H1 (cell line): ENCODE results near the gene IL21. TPM values are rescaled to one million over a fixed set of nuclear protein-coding genes. Genes with fewer than 3 reads are reported as not detected.

Experiments
- CTCF ChIA-PET: fragments of 300-600 bp; sonication (Branson Sonifier 250); formaldehyde crosslinking; loops from one replicate; lab custom pipeline; 2021; ENCODE audit not compliant: partially characterized antibody; lab: Charles Lee
- POLR2A ChIA-PET: fragments of 300-600 bp; sonication (Branson Sonifier 250); formaldehyde crosslinking; loops from one replicate; lab custom pipeline; 2021; ENCODE audit warnings: inconsistent platforms; ENCODE audit not compliant: partially characterized antibody; lab: Charles Lee
- DNase-seq, 2 experiments: peaks; one replicate each; pipeline versions ENCODE4 v3.0.0 to v3.0.0-alpha.2; 2010 to 2022; ENCODE audit warnings: low spot score in 2 of 2, low read depth in 1 of 2, mixed read lengths in 1 of 2
- FAIRE-seq: peaks from 2 replicates; lab custom pipeline; 2011; peaks lifted over from hg19 to GRCh38; lab: Jason Lieb, UNC
- H2AFZ ChIP-seq: 2 replicates; pipeline ENCODE4 v1.8.1; 2012; ENCODE audit warnings: low read length, inconsistent platforms
- H2AK5ac ChIP-seq: 2 replicates; pipeline ENCODE4 v1.6.1; 2013; ENCODE audit warnings: low read depth, low read length
- H2BK120ac ChIP-seq: replicated peaks from 2 replicates; pipeline ENCODE3; 2013; ENCODE audit warnings: low read depth, low read length, inconsistent platforms
- H2BK12ac ChIP-seq: 2 replicates; pipeline ENCODE4 v1.6.1; 2013; ENCODE audit warnings: low read depth, low read length
- H2BK15ac ChIP-seq: 2 replicates; pipeline ENCODE4 v1.6.1; 2013; ENCODE audit warnings: low read length
- H2BK20ac ChIP-seq: 2 replicates; pipeline ENCODE4 v1.6.1; 2013; ENCODE audit warnings: low read length
- H2BK5ac ChIP-seq: 2 replicates; pipeline ENCODE4 v1.6.1; 2013; ENCODE audit warnings: low read depth, low read length
- H3K14ac ChIP-seq: 2 replicates; pipeline ENCODE4 v1.6.1; 2013; ENCODE audit warnings: inconsistent platforms; ENCODE audit not compliant: insufficient read length
- H3K18ac ChIP-seq: 2 replicates; pipeline ENCODE4 v1.6.1; 2013; ENCODE audit warnings: low read length; ENCODE audit errors: extremely low read depth
- H3K23ac ChIP-seq: 2 replicates; pipeline ENCODE4 v1.6.1; 2013; ENCODE audit warnings: inconsistent platforms; ENCODE audit not compliant: insufficient read length
- H3K23me2 ChIP-seq: 2 replicates; pipeline ENCODE4 v1.6.1; 2013; ENCODE audit warnings: low read depth, low read length
- H3K27ac ChIP-seq: 2 replicates; pipeline ENCODE4 v1.6.1; 2011; ENCODE audit warnings: low read depth, low read length, inconsistent platforms
- H3K27me3 ChIP-seq, 4 experiments: replicated peaks in 1 of 4; 1 replicate in 1 of 4; 2 replicates in 3 of 4; pipeline versions ENCODE4 v1.6.1 to v1.8.1; 2011 to 2013; ENCODE audit warnings: low read length in 3 of 4, mild to moderate bottlenecking in 3 of 4, inconsistent platforms in 2 of 4, mixed read lengths in 2 of 4, moderate library complexity in 1 of 4; ENCODE audit not compliant: control insufficient read depth in 3 of 4, insufficient read depth in 3 of 4; ENCODE audit errors: extremely low read depth in 1 of 4
- H3K36me3 ChIP-seq, 4 experiments: 2 replicates each; pipeline versions ENCODE4 v1.6.1 to v1.8.1; 2011 to 2013; ENCODE audit warnings: mild to moderate bottlenecking in 4 of 4, low read length in 3 of 4, moderate library complexity in 2 of 4, control low read depth in 1 of 4, inconsistent platforms in 1 of 4; ENCODE audit not compliant: insufficient read depth in 4 of 4, control insufficient read depth in 2 of 4
- H3K4ac ChIP-seq: replicated peaks from 2 replicates; pipeline ENCODE3; 2013; ENCODE audit warnings: low read length, low read depth, mixed read lengths, inconsistent platforms; ENCODE audit not compliant: insufficient read length
- H3K4me1 ChIP-seq, 4 experiments: replicated peaks in 1 of 4; 1 replicate in 1 of 4; 2 replicates in 3 of 4; pipeline versions ENCODE4 v1.6.1 to v1.8.1; 2011 to 2013; ENCODE audit warnings: low read length in 3 of 4, inconsistent platforms in 2 of 4, mixed read lengths in 1 of 4; ENCODE audit not compliant: insufficient read depth in 4 of 4, control insufficient read depth in 3 of 4
- H3K4me2 ChIP-seq, 2 experiments: 2 replicates each; pipeline versions ENCODE4 v1.6.1 to v1.8.1; 2011 to 2013; ENCODE audit warnings: low read depth in 2 of 2, low read length in 2 of 2, control low read depth in 1 of 2, inconsistent platforms in 1 of 2, mild to moderate bottlenecking in 1 of 2; ENCODE audit not compliant: insufficient read depth in 1 of 2
- H3K4me3 ChIP-seq, 4 experiments: fragments of 200-600, 300-600 bp in 1 of 4; sonication (generic), shearing (Covaris generic), sonication (Bioruptor Twin) in 1 of 4; 2 replicates each; pipeline versions ENCODE4 v1.5.1 to v1.8.1; 2011 to 2016; ENCODE audit warnings: low read length in 4 of 4, low read depth in 3 of 4, control low read depth in 2 of 4, inconsistent platforms in 2 of 4, mild to moderate bottlenecking in 2 of 4, mixed read lengths in 1 of 4, moderate library complexity in 1 of 4; ENCODE audit not compliant: insufficient read depth in 2 of 4; ENCODE audit errors: extremely low read depth in 1 of 4
- H3K56ac ChIP-seq: replicated peaks from 2 replicates; pipeline ENCODE3; 2013; ENCODE audit warnings: low read depth, mild to moderate bottlenecking, mixed read lengths, low read length, inconsistent platforms; ENCODE audit not compliant: insufficient read length
- H3K79me1 ChIP-seq: 2 replicates; pipeline ENCODE4 v1.6.1; 2013; ENCODE audit warnings: low read depth, low read length, control low read depth
- H3K79me2 ChIP-seq, 2 experiments: 2 replicates each; pipeline versions ENCODE4 v1.6.1 to v1.8.1; 2012 to 2013; ENCODE audit warnings: low read length in 2 of 2, mild to moderate bottlenecking in 2 of 2, inconsistent platforms in 1 of 2; ENCODE audit not compliant: insufficient read depth in 2 of 2, control insufficient read depth in 1 of 2
- H3K9ac ChIP-seq, 4 experiments: replicated peaks in 1 of 4; 1 replicate in 1 of 4; 2 replicates in 3 of 4; pipeline versions ENCODE4 v1.6.1 to v1.8.1; 2011 to 2013; ENCODE audit warnings: low read depth in 3 of 4, low read length in 3 of 4, control low read depth in 2 of 4, mild to moderate bottlenecking in 2 of 4, moderate library complexity in 2 of 4, inconsistent platforms in 1 of 4; ENCODE audit errors: extremely low read depth in 1 of 4
- H3K9me3 ChIP-seq, 2 experiments: 2 replicates each; pipeline versions ENCODE4 v1.6.1 to v1.8.1; 2012 to 2013; ENCODE audit warnings: mild to moderate bottlenecking in 2 of 2, moderate library complexity in 2 of 2, control low read depth in 1 of 2, inconsistent platforms in 1 of 2, low read depth in 1 of 2, low read length in 1 of 2, mixed read lengths in 1 of 2; ENCODE audit not compliant: insufficient read depth in 2 of 2
- H4K20me1 ChIP-seq, 2 experiments: replicated peaks in 1 of 2; 2 replicates each; pipeline versions ENCODE3 to v1.8.1; 2011 to 2013; ENCODE audit warnings: inconsistent platforms in 2 of 2, low read length in 2 of 2, mild to moderate bottlenecking in 1 of 2; ENCODE audit not compliant: insufficient read depth in 2 of 2, control insufficient read depth in 1 of 2
- H4K5ac ChIP-seq: 2 replicates; pipeline ENCODE4 v1.6.1; 2013; ENCODE audit warnings: low read length, low read depth, mixed read lengths, inconsistent platforms; ENCODE audit not compliant: insufficient read length
- H4K8ac ChIP-seq: 2 replicates; pipeline ENCODE4 v1.8.0; 2013; ENCODE audit warnings: mild to moderate bottlenecking, moderate library complexity, low read length, inconsistent platforms; ENCODE audit not compliant: insufficient read depth; ENCODE audit errors: extremely low read depth
- H4K91ac ChIP-seq: replicated peaks from 2 replicates; pipeline ENCODE3; 2013; ENCODE audit warnings: low read length, mixed read lengths, inconsistent platforms; ENCODE audit not compliant: insufficient read length
- CTBP2 ChIP-seq: IDR thresholded peaks from 2 replicates; pipeline ENCODE4 v1.7.0; 2011; ENCODE audit warnings: borderline replicate concordance, mild to moderate bottlenecking, moderate library complexity, mixed read lengths, low read length; ENCODE audit not compliant: insufficient read depth, insufficient read length
- HDAC6 ChIP-seq: IDR thresholded peaks from one replicate; pipeline ENCODE4 v1.7.1; 2012; ENCODE audit warnings: low read depth, mild to moderate bottlenecking, inconsistent platforms, low read length, moderate library complexity
- KDM5A ChIP-seq: fragments of 200-600 bp; IDR thresholded peaks from 2 replicates; pipeline ENCODE4 v1.7.1; 2012; ENCODE audit warnings: mild to moderate bottlenecking, low read length, inconsistent platforms, mixed read lengths
- MAFK ChIP-seq: IDR thresholded peaks from 2 replicates; pipeline ENCODE4 v1.6.1; 2012; ENCODE audit warnings: low read depth, mild to moderate bottlenecking, improper control_type of control experiment, low read length
- POLR2AphosphoS5 ChIP-seq: IDR thresholded peaks from 2 replicates; pipeline ENCODE4 v1.6.1; 2011; ENCODE audit warnings: low read depth, low read length
- SIRT6 ChIP-seq: IDR thresholded peaks from one replicate; pipeline ENCODE4 v1.7.1; 2012; ENCODE audit warnings: low read length, inconsistent platforms
- SIX5 ChIP-seq: IDR thresholded peaks from 2 replicates; pipeline ENCODE4 v1.6.1; 2011; ENCODE audit warnings: mild to moderate bottlenecking, low read depth, low read length
- TAF1 ChIP-seq: IDR thresholded peaks from 2 replicates; pipeline ENCODE4 v1.6.1; 2011; ENCODE audit warnings: mild to moderate bottlenecking, low read depth, low read length
- WGBS, 2 experiments: shearing (Covaris generic) in 1 of 2; methylation state at CpG; one replicate each; pipeline versions ENCODE4 v1.1.6 to v1.1.7; 2013 to 2015; ENCODE audit warnings: low lambda C conversion rate in 2 of 2, mixed read lengths in 2 of 2, inconsistent platforms in 1 of 2, low coverage in 1 of 2, missing lambda C conversion rate in 1 of 2; ENCODE audit not compliant: insufficient replicate concordance in 2 of 2, insufficient coverage in 1 of 2, insufficient read length in 1 of 2; ENCODE audit errors: extremely low coverage in 1 of 2, missing lambda C conversion rate in 1 of 2; 5-methylcytosine and 5-hydroxymethylcytosine counted together
- polyA plus RNA-seq, 7 experiments: library from polyadenylated mRNA; depleted of rRNA in 3 of 7; stranded (reverse) in 5 of 7; unstranded in 2 of 7; fragments of >200 nt in 5 of 7; fragments of 200-250 nt in 2 of 7; gene quantifications; 1 replicate in 5 of 7; 2 replicates in 1 of 7; 4 replicates in 1 of 7; pipeline versions ENCODE4 v1.2.1 to v1.2.3, GENCODE V29; 2011 to 2013; ENCODE audit warnings: missing spikeins in 2 of 7, mixed read lengths in 2 of 7
- total RNA-seq: library from RNA; stranded (reverse); fragmentation: NEBNext Ultra II Directional; extraction: Animal tissue kit (Norgen Biotek cat#: 25700); gene quantifications from 2 replicates; pipeline ENCODE4 v1.2.1, GENCODE V29; 2021
- TF ChIP-seq, protein P1 (sequence below): IDR thresholded peaks from 2 replicates; pipeline ENCODE4 v1.6.1; 2012; ENCODE audit warnings: low read length, inconsistent platforms

The IL21 gene
- total and polyA plus RNA-seq, 2 of the 8 experiments (the other 6 are each of a cell fraction or from before 2014, with no cell fraction given) = not detected

DNA sequence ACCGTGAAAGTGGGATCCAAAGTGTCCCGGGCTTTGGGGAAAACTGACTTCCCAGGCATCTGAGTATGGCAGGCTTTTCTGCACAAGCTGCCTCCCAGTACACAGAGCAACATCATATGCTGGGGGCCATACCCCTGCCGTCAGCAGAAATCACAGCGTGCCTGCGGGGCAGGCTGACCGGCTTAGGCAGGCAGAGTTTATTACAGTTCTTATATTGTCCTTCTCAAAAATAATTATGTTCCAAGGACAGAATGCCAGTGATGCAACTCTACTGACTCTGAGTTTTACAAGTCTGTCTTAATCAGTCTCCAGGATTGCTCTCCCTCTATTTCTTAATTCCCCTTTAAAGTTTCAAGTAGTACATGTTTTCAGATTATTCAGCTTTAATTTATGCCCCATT, 37.0 kb downstream of the IL21 start:
- Histone ChIP-seq H3K4me3 (no peak overlapping the region), H3K18ac (no peak overlapping the region), H3K9me3 (no peaks in the 10 kb centered on the region), H2BK15ac (no peak overlapping the region), H2AK5ac (no peak overlapping the region), H3K23ac (no peak overlapping the region), H3K36me3 (no peaks in the 10 kb centered on the region), H4K20me1 (no peaks in the 10 kb centered on the region), H2BK120ac (no peak overlapping the region), H3K79me2 (no peaks in the 10 kb centered on the region), H4K8ac (no peak overlapping the region; the same call in 1 of the 2 replicates), H2AFZ (no peak overlapping the region), H3K56ac (no peak overlapping the region), H3K27me3 (no peaks in the 10 kb centered on the region), H2BK5ac (no peak overlapping the region), H4K91ac (no peak overlapping the region), H3K4me1 (no peaks in the 10 kb centered on the region), H3K4ac (no peak overlapping the region), H3K9ac (no peak overlapping the region), H3K27ac (no peak overlapping the region), H4K5ac (no peak overlapping the region), H2BK20ac (no peak overlapping the region), H3K4me2 (no peak overlapping the region), H3K23me2 (no peaks in the 10 kb centered on the region; the same call in 1 of the 2 replicates), H2BK12ac (no peak overlapping the region), H3K79me1 (no peaks in the 10 kb centered on the region), H3K14ac (no peak overlapping the region)
- POLR2A ChIA-PET = no interaction called here
- no peak for DNase-seq
- no peak for FAIRE-seq
- CTCF ChIA-PET = interaction anchor here (0.5 to 1.0 kb wide), 4 partner anchors 10 to 32 kb away, joined by 3 read pairs; no protein-coding TSS in a partner anchor
- TF ChIP-seq TAF1 (no peak), MAFK (no peak), HDAC6 (no peak), KDM5A (no peak), POLR2AphosphoS5 (no peak), SIRT6 (no peak), SIX5 (no peak), CTBP2 (no peak)
- TF ChIP-seq, protein P1, sequence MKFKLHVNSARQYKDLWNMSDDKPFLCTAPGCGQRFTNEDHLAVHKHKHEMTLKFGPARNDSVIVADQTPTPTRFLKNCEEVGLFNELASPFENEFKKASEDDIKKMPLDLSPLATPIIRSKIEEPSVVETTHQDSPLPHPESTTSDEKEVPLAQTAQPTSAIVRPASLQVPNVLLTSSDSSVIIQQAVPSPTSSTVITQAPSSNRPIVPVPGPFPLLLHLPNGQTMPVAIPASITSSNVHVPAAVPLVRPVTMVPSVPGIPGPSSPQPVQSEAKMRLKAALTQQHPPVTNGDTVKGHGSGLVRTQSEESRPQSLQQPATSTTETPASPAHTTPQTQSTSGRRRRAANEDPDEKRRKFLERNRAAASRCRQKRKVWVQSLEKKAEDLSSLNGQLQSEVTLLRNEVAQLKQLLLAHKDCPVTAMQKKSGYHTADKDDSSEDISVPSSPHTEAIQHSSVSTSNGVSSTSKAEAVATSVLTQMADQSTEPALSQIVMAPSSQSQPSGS = no peak
- 87% methylated on average over 6 of the region's 6 CpGs; no CpG with 5 or more reads in 1 of the 2 experiments for WGBS, 2 experiments
